Fibroblast of mammary gland (primary cell): ENCODE measurements around the gene APCDD1.
A peak's percentile ranks its signal among the peaks of the same experiment; 100 is the strongest.

Experiments
- DNase-seq: peaks from one replicate; pipeline ENCODE4 v3.0.0-alpha.2; 2010; ENCODE audit warnings: low read depth
- H3K4me3 ChIP-seq: 2 replicates; pipeline ENCODE4 v1.5.1; 2011; ENCODE audit warnings: low read depth, mild to moderate bottlenecking, low read length, moderate library complexity; ENCODE audit not compliant: control insufficient read depth
- CTCF ChIP-seq: conservative IDR thresholded peaks from 2 replicates; pipeline ENCODE4 v1.5.1; 2011; ENCODE audit warnings: low read depth, low read length, inconsistent platforms; ENCODE audit not compliant: control insufficient read depth, insufficient read depth

The APCDD1 gene

DNA sequence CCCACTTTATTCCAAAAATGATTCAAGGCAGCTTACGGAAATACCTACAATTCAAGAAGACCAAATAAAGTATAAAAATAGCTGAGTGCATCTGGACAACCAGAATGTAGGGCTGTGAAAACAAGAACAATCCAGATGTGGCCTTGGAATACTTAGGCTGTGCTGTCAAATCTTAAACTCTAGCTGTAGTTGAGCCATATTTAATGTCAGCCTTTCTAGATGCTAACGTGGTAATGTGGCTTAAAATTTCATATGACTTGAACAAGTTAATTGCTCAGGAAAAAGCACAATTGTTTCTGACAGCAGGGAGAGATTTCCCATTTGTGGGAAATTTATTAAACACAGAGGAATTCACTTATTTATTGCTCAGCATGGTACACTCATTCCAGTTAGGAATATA, 56.8 kb downstream of the APCDD1 start:
- DNase-seq: no peak
- no peak overlapping the region for H3K4me3 ChIP-seq
- TF ChIP-seq CTCF: no peak

DNA sequence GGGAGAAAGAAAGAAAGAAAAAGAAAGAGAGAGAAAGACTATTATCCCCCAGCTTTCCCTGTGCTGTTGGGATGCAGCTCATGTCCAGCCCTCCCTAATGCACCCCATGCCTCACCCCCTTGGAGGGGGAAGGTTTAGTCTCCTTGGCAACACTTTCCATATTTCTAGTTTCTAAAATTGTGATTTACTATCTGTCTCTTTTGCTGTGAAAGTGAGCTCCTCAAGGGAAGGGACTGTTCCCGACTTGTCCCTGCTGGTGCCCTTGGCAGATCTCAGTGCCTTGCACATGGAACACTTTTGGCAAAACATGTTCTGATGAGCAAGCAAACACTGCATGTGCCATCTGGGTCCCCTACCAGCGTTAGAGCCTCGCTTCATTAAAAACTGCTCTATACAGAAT, 59.6 kb downstream of the APCDD1 start:
- H3K4me3 ChIP-seq: no peak overlapping the region
- no peak for DNase-seq
- no peak for TF ChIP-seq CTCF

DNA sequence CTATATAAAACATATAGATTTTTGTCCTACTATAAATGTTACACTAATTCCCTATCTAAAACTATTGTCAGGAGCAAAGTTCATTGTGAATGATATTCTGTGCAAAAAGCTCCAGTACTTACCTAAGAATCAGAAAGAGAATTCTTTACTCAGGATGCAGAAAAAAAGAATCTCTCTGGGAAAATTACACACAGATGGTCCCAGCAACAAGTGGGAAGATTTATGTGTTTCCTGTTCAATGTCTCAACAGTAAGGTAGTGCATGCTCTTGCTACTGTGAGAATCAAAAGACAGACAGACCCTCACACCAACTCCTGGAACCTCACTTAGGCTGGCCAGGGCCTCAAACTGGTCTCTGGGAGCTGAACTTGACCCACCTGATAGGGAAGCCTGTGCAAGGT, 60.2 kb downstream of the APCDD1 start:
- no peak overlapping the region for H3K4me3 ChIP-seq
- DNase-seq: peak; percentile 15
- TF ChIP-seq CTCF: no peak

DNA sequence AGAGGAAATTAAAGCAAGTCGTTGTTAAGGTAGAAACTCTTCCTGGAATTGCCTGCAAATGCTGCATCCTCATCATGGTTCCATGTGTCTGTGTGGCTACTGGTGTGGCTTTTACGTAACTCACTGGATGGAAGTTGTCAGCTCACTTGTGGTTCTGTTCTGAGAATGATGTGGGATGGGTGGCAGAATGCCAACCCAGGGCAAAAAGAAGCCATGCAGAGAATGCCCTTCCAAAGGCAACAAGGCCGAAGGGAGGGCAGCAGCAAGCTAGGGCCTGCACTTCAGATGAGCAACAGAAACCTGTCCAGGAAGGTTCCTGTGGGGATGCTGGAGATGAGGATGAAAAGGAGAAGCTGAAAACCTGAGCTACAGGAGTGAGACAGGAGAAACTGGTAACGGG, 61.0 kb downstream of the APCDD1 start:
- no peak for TF ChIP-seq CTCF
- DNase-seq: no peak
- no peak overlapping the region for H3K4me3 ChIP-seq

GRCh38 chr18:10516078-10516477, 61.6 kb downstream of the APCDD1 start:
- no peak overlapping the region for H3K4me3 ChIP-seq
- DNase-seq: no peak

DNA sequence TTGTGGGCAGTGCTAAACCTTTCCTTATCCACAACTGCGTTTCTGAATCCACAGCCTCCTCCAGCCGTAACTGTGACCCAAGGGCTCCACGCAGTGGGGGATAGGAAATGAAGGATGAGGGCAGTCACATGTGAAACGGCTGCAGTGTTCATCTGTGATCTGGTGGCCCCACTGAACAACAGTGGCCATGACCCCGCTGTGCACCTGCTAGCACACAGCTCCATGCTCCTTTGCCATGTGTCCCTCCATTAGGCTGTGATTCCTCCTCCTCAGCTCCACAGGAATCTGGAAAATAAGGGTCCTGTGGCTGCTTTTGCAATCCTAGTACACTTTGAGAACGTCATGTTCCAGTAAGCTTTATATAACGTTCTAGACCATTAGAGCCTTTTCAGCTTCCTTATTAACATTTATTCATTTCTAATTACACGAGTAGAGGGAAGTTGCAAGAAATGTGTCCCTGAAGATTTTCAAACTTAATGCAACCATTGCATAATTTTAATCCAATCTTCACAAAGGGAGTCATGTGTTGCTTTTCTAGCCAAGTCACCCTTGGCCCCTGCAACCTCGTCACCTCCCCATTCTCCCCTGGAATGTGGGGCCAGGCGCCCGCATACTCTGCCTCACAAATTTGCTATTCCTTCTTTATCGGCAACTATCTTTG, 64.3 kb downstream of the APCDD1 start:
- TF ChIP-seq CTCF: peak; percentile 33
- no peak overlapping the region for H3K4me3 ChIP-seq
- DNase-seq: peak; percentile 41

More at GRCh38 chr18:10516078-10516477, 61.6 kb downstream of the APCDD1 start:
- TF ChIP-seq CTCF: no peak

- DNase-seq: peak; percentile 32
- TF ChIP-seq CTCF: no peak
- no peak overlapping the region for H3K4me3 ChIP-seq
These were observed 64.9 kb downstream of the APCDD1 start for GRCh38 chr18:10519366-10519765.
